Fibroblast of lung (primary cell): ENCODE data around the gene TASOR. TPM values are rescaled to one million over a fixed set of nuclear protein-coding genes. Genes with fewer than 3 reads are reported as not detected.
"Not testable (repeated sequence)": the region's sequence is repeated elsewhere in the genome, so short reads cannot be mapped to it uniquely, and the experiment has no call there.

ENCODE experiments used
- DNase-seq, 2 donors: peaks; one replicate each; pipeline versions ENCODE4 v3.0.0 to v3.0.0-alpha.2; 2010; ENCODE audit warnings: low read depth in 2 of 2
- H2AFZ ChIP-seq: 2 replicates; pipeline ENCODE4 v1.5.1; 2012; ENCODE audit warnings: low read length, control low read depth, inconsistent platforms
- H3K27ac ChIP-seq: 2 replicates; pipeline ENCODE4 v1.5.1; 2011; ENCODE audit warnings: low read length, control low read depth; ENCODE audit not compliant: insufficient read depth
- H3K27me3 ChIP-seq: 2 replicates; pipeline ENCODE4 v1.5.1; 2011; ENCODE audit warnings: mild to moderate bottlenecking, low read length; ENCODE audit not compliant: control insufficient read depth, insufficient read depth
- H3K36me3 ChIP-seq: 2 replicates; pipeline ENCODE4 v1.5.1; 2011; ENCODE audit warnings: low read length; ENCODE audit not compliant: control insufficient read depth, insufficient read depth
- H3K4me1 ChIP-seq: 2 replicates; pipeline ENCODE4 v1.5.1; 2011; ENCODE audit warnings: low read length; ENCODE audit not compliant: control insufficient read depth, insufficient read depth; ENCODE audit errors: extremely low read depth
- H3K4me2 ChIP-seq: 2 replicates; pipeline ENCODE4 v1.5.1; 2011; ENCODE audit warnings: low read length, control low read depth; ENCODE audit not compliant: insufficient read depth; ENCODE audit errors: extremely low read depth
- H3K4me3 ChIP-seq, 4 experiments: fragments of 200-600 bp in 1 of 4; sonication (generic) in 1 of 4; replicated peaks in 1 of 4; 2 replicates each; pipeline ENCODE4 v1.5.1; 2011 to 2016; ENCODE audit warnings: low read length in 4 of 4, low read depth in 3 of 4, mild to moderate bottlenecking in 3 of 4, control low read depth in 2 of 4, inconsistent platforms in 1 of 4, mixed read lengths in 1 of 4; ENCODE audit not compliant: insufficient read depth in 1 of 4; ENCODE audit errors: control extremely low read depth in 1 of 4
- H3K79me2 ChIP-seq: 2 replicates; pipeline ENCODE4 v1.5.1; 2012; ENCODE audit warnings: mild to moderate bottlenecking, low read length, inconsistent platforms; ENCODE audit not compliant: control insufficient read depth, insufficient read depth
- H3K9ac ChIP-seq: 2 replicates; pipeline ENCODE4 v1.5.1; 2011; ENCODE audit warnings: mild to moderate bottlenecking, low read length, control low read depth; ENCODE audit not compliant: insufficient read depth
- H3K9me3 ChIP-seq: 2 replicates; pipeline ENCODE4 v1.5.1; 2012; ENCODE audit warnings: low read depth, low read length; ENCODE audit not compliant: control insufficient read depth, insufficient read depth
- H4K20me1 ChIP-seq: 2 replicates; pipeline ENCODE4 v1.5.1; 2011; ENCODE audit warnings: low read length; ENCODE audit not compliant: control insufficient read depth, insufficient read depth; ENCODE audit errors: extremely low read depth
- EZH2 ChIP-seq: IDR thresholded peaks from 2 replicates; pipeline ENCODE4 v1.5.1; 2012; ENCODE audit warnings: low read length, control low read depth, mild to moderate bottlenecking; ENCODE audit errors: missing control alignments
- polyA plus RNA-seq, 2 donors: library from polyadenylated mRNA; depleted of rRNA in 1 of 2; stranded (reverse) in 1 of 2; unstranded in 1 of 2; fragments of >200 nt; gene quantifications; 2 replicates each; pipeline ENCODE4 v1.2.1, GENCODE V29; 2011 to 2012; ENCODE audit warnings: missing spikeins in 1 of 2
- total RNA-seq: library from RNA; depleted of rRNA; stranded (reverse); fragments of >200 nt; gene quantifications from 2 replicates; pipeline ENCODE4 v1.2.1, GENCODE V29; 2014
- TF ChIP-seq, protein P1 (sequence below), 2 donors: IDR thresholded peaks in 1 of 2; conservative IDR thresholded peaks in 1 of 2; 1 replicate in 1 of 2; 2 replicates in 1 of 2; pipeline ENCODE4 v1.5.1; 2011 to 2012; ENCODE audit warnings: low read length in 2 of 2, control low read depth in 1 of 2, inconsistent platforms in 1 of 2, low read depth in 1 of 2, mild to moderate bottlenecking in 1 of 2

The TASOR gene
- total and polyA plus RNA-seq, 2 donors (not counting 1 experiment from before 2014, with no cell fraction given): 37.0 to 112 TPM

DNA sequence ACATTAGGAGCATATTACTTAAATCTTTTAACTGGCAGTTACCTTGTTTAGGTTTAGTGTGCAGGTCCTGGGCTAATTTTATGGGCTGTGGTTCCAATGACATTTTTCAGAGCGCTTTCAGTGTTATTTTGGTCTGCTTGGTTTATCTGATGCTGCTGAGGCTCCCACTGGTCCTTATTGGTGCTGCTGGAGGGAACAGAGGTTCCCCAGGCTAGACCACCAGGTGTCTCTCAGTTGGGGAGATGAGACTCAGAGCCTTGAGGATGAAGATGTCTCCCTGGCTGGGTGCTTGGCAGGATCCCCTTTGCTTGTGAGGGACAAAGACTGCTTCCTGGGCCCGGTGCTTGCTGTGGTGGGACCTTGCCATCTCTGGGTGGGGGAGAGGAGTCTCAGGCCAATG, 28.3 kb upstream of the TASOR start:
- TF ChIP-seq, protein P1, sequence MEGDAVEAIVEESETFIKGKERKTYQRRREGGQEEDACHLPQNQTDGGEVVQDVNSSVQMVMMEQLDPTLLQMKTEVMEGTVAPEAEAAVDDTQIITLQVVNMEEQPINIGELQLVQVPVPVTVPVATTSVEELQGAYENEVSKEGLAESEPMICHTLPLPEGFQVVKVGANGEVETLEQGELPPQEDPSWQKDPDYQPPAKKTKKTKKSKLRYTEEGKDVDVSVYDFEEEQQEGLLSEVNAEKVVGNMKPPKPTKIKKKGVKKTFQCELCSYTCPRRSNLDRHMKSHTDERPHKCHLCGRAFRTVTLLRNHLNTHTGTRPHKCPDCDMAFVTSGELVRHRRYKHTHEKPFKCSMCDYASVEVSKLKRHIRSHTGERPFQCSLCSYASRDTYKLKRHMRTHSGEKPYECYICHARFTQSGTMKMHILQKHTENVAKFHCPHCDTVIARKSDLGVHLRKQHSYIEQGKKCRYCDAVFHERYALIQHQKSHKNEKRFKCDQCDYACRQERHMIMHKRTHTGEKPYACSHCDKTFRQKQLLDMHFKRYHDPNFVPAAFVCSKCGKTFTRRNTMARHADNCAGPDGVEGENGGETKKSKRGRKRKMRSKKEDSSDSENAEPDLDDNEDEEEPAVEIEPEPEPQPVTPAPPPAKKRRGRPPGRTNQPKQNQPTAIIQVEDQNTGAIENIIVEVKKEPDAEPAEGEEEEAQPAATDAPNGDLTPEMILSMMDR (conservative IDR thresholded peaks at IDR 0.05 in 1 of 2, IDR thresholded peaks at IDR 0.05 in 1 of 2; ENCODE audit: low read depth in 1 of 2, low read length in 2 of 2): no peak
- no peak for TF ChIP-seq EZH2
- Histone ChIP-seq H3K4me3 (no peak overlapping the region), H3K4me2 (no peak overlapping the region), H3K4me1 (no peaks in the 10 kb centered on the region), H3K79me2 (no peaks in the 10 kb centered on the region), H4K20me1 (no peaks in the 10 kb centered on the region), H3K27me3 (no peaks in the 10 kb centered on the region), H2AFZ (no peak overlapping the region), H3K9me3 (no peaks in the 10 kb centered on the region), H3K9ac (no peak overlapping the region), H3K27ac (no peak overlapping the region), H3K36me3 (no peaks in the 10 kb centered on the region)
- DNase-seq: no peak

DNA sequence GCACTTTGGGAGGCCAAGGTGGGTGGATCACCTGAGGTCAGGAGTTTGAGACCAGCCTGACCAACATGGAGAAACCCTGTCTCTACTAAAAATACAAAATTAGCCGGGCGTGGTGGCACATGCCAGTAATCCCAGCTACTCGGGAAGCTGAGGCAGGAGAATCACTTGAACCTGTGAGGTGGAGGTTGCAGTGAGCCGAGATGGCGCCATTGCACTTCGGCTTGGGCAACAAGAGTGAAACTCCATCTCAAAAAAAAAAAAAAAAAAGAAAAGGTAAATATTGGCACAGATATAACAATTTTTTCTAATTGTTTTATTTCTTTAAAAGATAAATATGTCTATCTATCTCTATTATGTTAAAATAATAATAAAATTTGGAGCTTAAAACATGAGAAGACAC, 24.3 kb upstream of the TASOR start:
- not testable (repeated sequence) for H3K4me2 ChIP-seq, H4K20me1 ChIP-seq, H3K4me1 ChIP-seq, H3K9me3 ChIP-seq, H3K27me3 ChIP-seq, H2AFZ ChIP-seq, H3K27ac ChIP-seq, DNase-seq, H3K4me3 ChIP-seq, H3K36me3 ChIP-seq, H3K79me2 ChIP-seq, H3K9ac ChIP-seq

DNA sequence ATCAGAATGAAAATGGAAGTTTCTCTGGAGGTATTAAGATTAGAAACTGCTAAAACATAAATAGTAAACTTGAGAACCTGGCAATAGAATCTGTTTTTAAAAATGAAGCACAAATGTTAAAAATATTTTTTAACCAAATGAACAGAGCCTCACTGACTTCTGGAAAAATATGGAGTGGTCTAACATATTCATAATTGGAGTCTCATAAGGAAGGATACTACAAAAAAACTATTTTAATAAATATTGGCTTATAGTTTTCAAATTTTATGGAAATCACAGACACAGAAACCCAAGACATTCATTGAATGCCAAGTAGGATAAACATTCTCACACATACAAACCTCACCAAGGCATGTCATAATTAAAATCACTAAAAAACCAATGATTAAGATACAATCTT, 23.6 kb upstream of the TASOR start:
- no peak overlapping the region for H3K4me3 ChIP-seq
- no peak overlapping the region for H3K9ac ChIP-seq
- H3K9me3 ChIP-seq: no peaks in the 10 kb centered on the region
- H2AFZ ChIP-seq: no peak overlapping the region
- no peak for TF ChIP-seq EZH2
- TF ChIP-seq, protein P1 (conservative IDR thresholded peaks at IDR 0.05 in 1 of 2, IDR thresholded peaks at IDR 0.05 in 1 of 2; ENCODE audit: low read depth in 1 of 2, low read length in 2 of 2): no peak
- DNase-seq: no peak
- no peaks in the 10 kb centered on the region for H3K79me2 ChIP-seq
- no peaks in the 10 kb centered on the region for H3K36me3 ChIP-seq
- H4K20me1 ChIP-seq: no peaks in the 10 kb centered on the region
- H3K4me1 ChIP-seq: no peaks in the 10 kb centered on the region
- H3K4me2 ChIP-seq: no peak overlapping the region
- no peak overlapping the region for H3K27ac ChIP-seq
- H3K27me3 ChIP-seq: no peaks in the 10 kb centered on the region
